Activated T-helper 1 cell treated with anti-CD3 and anti-CD28 coated beads, Interleukin-12 subunit alpha, Interleukin-12 subunit beta, Interleukin-2, Interleukin-4 antibody, amounts not matched to agents 30 ng/mL and 10 ng/mL and 1 ng/mL, durations not matched to agents 14 hours and 24 hours and 36 hours (primary cell): ENCODE results near the gene PPP1R26. TPM values are rescaled to one million over a fixed set of nuclear protein-coding genes. Genes with fewer than 3 reads are reported as not detected.
"Not testable (repeated sequence)": the region's sequence is repeated elsewhere in the genome, so short reads cannot be mapped to it uniquely, and the experiment has no call there.

Experiments
- DNase-seq: peaks from one replicate; pipeline ENCODE4 v3.0.0; 2021; ENCODE audit warnings: low spot score
- H3K27ac Mint-ChIP-seq: one replicate; pipeline ENCODE4 v1.8.0; 2021; ENCODE audit warnings: mild to moderate bottlenecking, mixed read lengths
- H3K27me3 Mint-ChIP-seq: one replicate; pipeline ENCODE4 v1.8.0; 2022; ENCODE audit warnings: mild to moderate bottlenecking, moderate library complexity, mixed read lengths; ENCODE audit not compliant: insufficient read depth
- H3K36me3 Mint-ChIP-seq: one replicate; pipeline ENCODE4 v1.8.0; 2021; ENCODE audit warnings: low read depth, mixed read lengths
- H3K4me1 Mint-ChIP-seq: one replicate; pipeline ENCODE4 v1.8.0; 2021; ENCODE audit warnings: low read depth, mixed read lengths
- H3K4me3 Mint-ChIP-seq: one replicate; pipeline ENCODE4 v1.8.0; 2021; ENCODE audit warnings: mild to moderate bottlenecking, moderate library complexity, mixed read lengths
- H3K9me3 Mint-ChIP-seq: one replicate; pipeline ENCODE4 v1.8.0; 2021; ENCODE audit warnings: mixed read lengths
- intact Hi-C: fragments of 100-400 bp; cut with micrococcal nuclease; formaldehyde crosslinking; loops from one replicate; pipeline ENCODE4 v1.15.1; 2024
- total RNA-seq: library from RNA; stranded (reverse); gene quantifications from 2 replicates; pipeline ENCODE4 v1.2.3, GENCODE V29; 2022

The PPP1R26 gene
- total RNA-seq, 1 donor from 2014 or later, result 0.86 TPM

GRCh38 chr9:135448663-135449100 is 30.9 kb upstream of the PPP1R26 start:
- no peaks in the 10 kb centered on the region for H3K4me1 Mint-ChIP-seq
- intact Hi-C loops, result no loop called here
- no peak overlapping the region for H3K27ac Mint-ChIP-seq
- peaks cover 2% of the 10 kb centered on the region for H3K27me3 Mint-ChIP-seq
- no peaks in the 10 kb centered on the region for H3K9me3 Mint-ChIP-seq
- H3K36me3 Mint-ChIP-seq, result no peaks in the 10 kb centered on the region
- DNase-seq, result no peak
- H3K4me3 Mint-ChIP-seq, result no peak overlapping the region

GRCh38 chr9:135449532-135449931 is 30.1 kb upstream of the PPP1R26 start:
- H3K9me3 Mint-ChIP-seq, H3K27me3 Mint-ChIP-seq, H3K4me3 Mint-ChIP-seq: not testable (repeated sequence)

GRCh38 chr9:135450956-135451355 is 28.6 kb upstream of the PPP1R26 start:
- no peaks in the 10 kb centered on the region for H3K4me1 Mint-ChIP-seq
- no peak overlapping the region for H3K27ac Mint-ChIP-seq
- no peak overlapping the region for H3K4me3 Mint-ChIP-seq
- no peaks in the 10 kb centered on the region for H3K36me3 Mint-ChIP-seq
- intact Hi-C loops, result no loop called here
- no peaks in the 10 kb centered on the region for H3K9me3 Mint-ChIP-seq
- H3K27me3 Mint-ChIP-seq, result peaks cover 6% of the 10 kb centered on the region
- no peak for DNase-seq

More at GRCh38 chr9:135449532-135449931, 30.1 kb upstream of the PPP1R26 start:
- H3K4me1 Mint-ChIP-seq, DNase-seq, intact Hi-C loops, H3K36me3 Mint-ChIP-seq, H3K27ac Mint-ChIP-seq: not testable (repeated sequence)

- H3K27me3 Mint-ChIP-seq, H3K9me3 Mint-ChIP-seq, H3K27ac Mint-ChIP-seq, DNase-seq, H3K36me3 Mint-ChIP-seq, H3K4me3 Mint-ChIP-seq, H3K4me1 Mint-ChIP-seq, intact Hi-C loops: not testable (repeated sequence)
Measured at GRCh38 chr9:135451909-135452308, 27.7 kb upstream of the PPP1R26 start.

GRCh38 chr9:135454737-135455136 is 24.8 kb upstream of the PPP1R26 start:
- H3K4me3 Mint-ChIP-seq, result no peak overlapping the region
- no peaks in the 10 kb centered on the region for H3K9me3 Mint-ChIP-seq
- intact Hi-C loops, result no loop called here
- DNase-seq, result no peak
- H3K27ac Mint-ChIP-seq, result no peak overlapping the region
- H3K27me3 Mint-ChIP-seq, result peaks cover 13% of the 10 kb centered on the region
- no peaks in the 10 kb centered on the region for H3K36me3 Mint-ChIP-seq
- no peaks in the 10 kb centered on the region for H3K4me1 Mint-ChIP-seq

GRCh38 chr9:135455401-135456030 is 24.1 kb upstream of the PPP1R26 start:
- Mint-ChIP-seq H3K27ac (no peak overlapping the region), H3K4me1 (no peaks in the 10 kb centered on the region), H3K27me3 (peaks cover 13% of the 10 kb centered on the region), H3K36me3 (no peaks in the 10 kb centered on the region), H3K9me3 (no peaks in the 10 kb centered on the region), H3K4me3 (no peak overlapping the region)
- intact Hi-C loops, result no loop called here
- DNase-seq, result no peak

- Mint-ChIP-seq H3K27me3 (peaks cover 13% of the 10 kb centered on the region), H3K4me3 (no peak overlapping the region), H3K9me3 (no peaks in the 10 kb centered on the region), H3K27ac (no peak overlapping the region), H3K4me1 (no peaks in the 10 kb centered on the region), H3K36me3 (no peaks in the 10 kb centered on the region)
- no peak for DNase-seq
- intact Hi-C loops, result no loop called here
Measured at GRCh38 chr9:135456436-135457104, 23.0 kb upstream of the PPP1R26 start.

GRCh38 chr9:135458478-135458877 is 21.1 kb upstream of the PPP1R26 start:
- intact Hi-C loops, DNase-seq, H3K27ac Mint-ChIP-seq, H3K36me3 Mint-ChIP-seq, H3K4me1 Mint-ChIP-seq, H3K4me3 Mint-ChIP-seq, H3K9me3 Mint-ChIP-seq: not testable (repeated sequence)
- peaks cover 13% of the 10 kb centered on the region for H3K27me3 Mint-ChIP-seq

- no peak overlapping the region for H3K4me3 Mint-ChIP-seq
- intact Hi-C loops, result no loop called here
- H3K27ac Mint-ChIP-seq, result no peak overlapping the region
- no peaks in the 10 kb centered on the region for H3K9me3 Mint-ChIP-seq
- no peaks in the 10 kb centered on the region for H3K36me3 Mint-ChIP-seq
- DNase-seq, result no peak
- H3K4me1 Mint-ChIP-seq, result no peaks in the 10 kb centered on the region
- peaks cover 17% of the 10 kb centered on the region for H3K27me3 Mint-ChIP-seq
Measured at GRCh38 chr9:135461936-135462335, 17.6 kb upstream of the PPP1R26 start.

GRCh38 chr9:135463140-135463539 is 16.4 kb upstream of the PPP1R26 start:
- intact Hi-C loops, result no loop called here
- no peak overlapping the region for H3K4me3 Mint-ChIP-seq
- peaks cover 18% of the 10 kb centered on the region for H3K27me3 Mint-ChIP-seq
- H3K36me3 Mint-ChIP-seq, result no peaks in the 10 kb centered on the region
- no peaks in the 10 kb centered on the region for H3K9me3 Mint-ChIP-seq
- DNase-seq, result no peak
- no peaks in the 10 kb centered on the region for H3K4me1 Mint-ChIP-seq
- no peak overlapping the region for H3K27ac Mint-ChIP-seq

GRCh38 chr9:135464181-135464580 is 15.4 kb upstream of the PPP1R26 start:
- no peaks in the 10 kb centered on the region for H3K9me3 Mint-ChIP-seq
- H3K27ac Mint-ChIP-seq, result no peak overlapping the region
- peaks cover 1% of the 10 kb centered on the region for H3K36me3 Mint-ChIP-seq
- H3K4me3 Mint-ChIP-seq, result no peak overlapping the region
- DNase-seq, result no peak
- peaks cover 15% of the 10 kb centered on the region for H3K27me3 Mint-ChIP-seq
- intact Hi-C loops, result no loop called here
- peaks cover 7% of the 10 kb centered on the region for H3K4me1 Mint-ChIP-seq

- Mint-ChIP-seq H3K9me3 (no peaks in the 10 kb centered on the region), H3K27me3 (peaks cover 13% of the 10 kb centered on the region), H3K4me1 (peaks cover 17% of the 10 kb centered on the region), H3K4me3 (peak overlapping the region; percentile 65), H3K36me3 (peaks cover 1% of the 10 kb centered on the region), H3K27ac (peak overlapping the region; percentile 79)
- DNase-seq, result peak; percentile 44
- intact Hi-C loops, result loop anchor here (5.0 kb wide), 1 partner anchor 33 kb away; the partner anchor contains the start of gene MRPS2
Measured at GRCh38 chr9:135468854-135469521, 10.6 kb upstream of the PPP1R26 start.
